ENCODE measurements around the gene RASA3.

GRCh38 chr13:114081761-114082681 is 50.4 kb downstream of the RASA3 start:
- TF ChIP-seq CTCF (IDR thresholded peaks at IDR 0.05; ENCODE audit: insufficient read depth, low read length) = no peak
- TF ChIP-seq GABPA (IDR thresholded peaks at IDR 0.05; ENCODE audit: low read depth) = no peak
